Forelimb muscle (tissue), 1 donor: ENCODE results near the gene RPLP1. TPM values are rescaled to one million over a fixed set of nuclear protein-coding genes. Genes with fewer than 3 reads are reported as not detected.

Source experiments
- DNase-seq: peaks from one replicate; pipeline ENCODE4 v3.0.0-alpha.2; 2013; ENCODE audit warnings: low read depth
- polyA plus RNA-seq: library from polyadenylated mRNA; unstranded; fragments of 120-200 nt; gene quantifications from one replicate; pipeline ENCODE4 v1.2.1, GENCODE V29; 2013; ENCODE audit not compliant: insufficient read length

RPLP1 gene
- polyA plus RNA-seq, 1 donor = 3,818 TPM

DNA sequence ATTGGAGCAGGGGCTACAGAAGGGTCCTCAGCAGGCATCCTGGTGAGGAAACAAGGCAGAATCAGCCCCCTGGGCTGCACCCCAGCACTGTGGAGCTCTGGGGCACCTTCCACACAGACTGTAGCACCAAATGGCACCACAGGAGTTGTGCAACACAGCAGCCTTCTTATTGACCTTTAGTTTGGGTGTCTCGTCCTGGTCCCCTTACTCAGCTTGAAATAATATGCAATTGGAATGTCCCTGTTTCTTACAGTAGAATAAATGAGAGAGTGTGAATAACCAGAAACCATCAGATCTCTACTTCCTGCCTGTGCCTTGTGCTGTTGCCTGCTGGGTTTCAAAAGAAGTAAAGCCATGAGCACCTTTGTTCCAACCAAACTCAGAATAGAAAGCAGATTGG is 44.5 kb downstream of the RPLP1 start:
- no peak for DNase-seq

GRCh38 chr15:69497667-69498066 is 45.0 kb downstream of the RPLP1 start:
- no peak for DNase-seq

DNA sequence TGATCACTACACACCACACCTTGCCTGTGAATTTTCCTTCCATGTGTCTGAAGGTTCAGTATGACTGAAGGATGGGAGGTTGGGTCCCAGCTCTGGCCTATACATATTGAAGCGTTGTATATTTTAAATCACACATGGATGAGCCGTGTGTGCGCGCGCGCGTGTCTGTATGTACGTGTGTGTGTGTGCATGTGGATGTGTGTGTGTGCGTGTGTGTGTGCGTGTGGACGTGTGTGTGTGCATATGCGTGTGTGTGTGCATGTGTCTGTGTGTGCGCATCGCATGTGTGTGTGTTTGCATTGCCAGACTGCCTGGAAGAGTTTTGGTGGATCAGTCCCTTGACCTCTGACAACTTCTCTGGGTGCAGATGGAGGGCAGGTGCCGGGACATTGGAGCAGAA is 45.7 kb downstream of the RPLP1 start:
- DNase-seq = no peak

DNA sequence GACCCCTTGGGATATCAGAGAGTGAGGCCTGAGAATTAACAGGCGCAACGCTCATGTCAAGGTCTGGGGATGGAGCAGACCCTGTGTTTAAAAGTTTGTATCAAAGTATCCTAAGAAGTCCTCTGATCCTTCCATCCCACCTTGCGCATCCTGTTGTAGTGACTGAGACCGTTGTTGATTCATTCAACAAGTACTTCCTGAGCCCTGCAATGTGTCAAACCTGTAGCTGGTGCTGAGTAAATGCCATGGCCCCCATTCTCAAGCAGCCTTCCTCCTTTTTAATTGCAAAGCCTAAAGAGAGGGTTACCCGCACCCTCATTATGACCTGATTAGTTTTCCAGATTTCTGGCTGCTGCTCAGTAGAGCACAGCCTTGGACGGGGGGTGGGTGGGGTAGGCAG is 46.4 kb downstream of the RPLP1 start:
- no peak for DNase-seq

GRCh38 chr15:69499521-69500211 is 47.0 kb downstream of the RPLP1 start:
- no peak for DNase-seq

DNA sequence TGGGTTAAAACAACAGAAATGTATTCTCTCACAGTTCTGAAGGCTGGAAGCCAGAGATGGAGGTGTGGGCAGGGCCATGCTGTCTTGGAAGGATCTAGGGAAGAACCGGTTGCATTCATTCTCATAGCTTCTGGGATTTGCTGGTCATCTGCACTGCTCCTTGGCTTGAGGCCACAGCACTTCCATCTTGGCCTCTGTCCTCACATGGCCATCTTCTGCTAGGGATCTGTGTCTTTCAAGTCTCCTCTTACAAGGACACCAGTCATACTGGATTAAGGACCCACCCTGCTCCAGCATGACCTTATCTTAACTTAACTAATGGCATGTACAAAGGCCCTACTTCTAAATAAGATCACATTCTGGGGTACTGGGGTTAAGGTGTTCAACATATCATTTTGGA is 47.7 kb downstream of the RPLP1 start:
- DNase-seq = no peak

- no peak for DNase-seq
These were observed 48.8 kb downstream of the RPLP1 start for GRCh38 chr15:69501456-69501855.

DNA sequence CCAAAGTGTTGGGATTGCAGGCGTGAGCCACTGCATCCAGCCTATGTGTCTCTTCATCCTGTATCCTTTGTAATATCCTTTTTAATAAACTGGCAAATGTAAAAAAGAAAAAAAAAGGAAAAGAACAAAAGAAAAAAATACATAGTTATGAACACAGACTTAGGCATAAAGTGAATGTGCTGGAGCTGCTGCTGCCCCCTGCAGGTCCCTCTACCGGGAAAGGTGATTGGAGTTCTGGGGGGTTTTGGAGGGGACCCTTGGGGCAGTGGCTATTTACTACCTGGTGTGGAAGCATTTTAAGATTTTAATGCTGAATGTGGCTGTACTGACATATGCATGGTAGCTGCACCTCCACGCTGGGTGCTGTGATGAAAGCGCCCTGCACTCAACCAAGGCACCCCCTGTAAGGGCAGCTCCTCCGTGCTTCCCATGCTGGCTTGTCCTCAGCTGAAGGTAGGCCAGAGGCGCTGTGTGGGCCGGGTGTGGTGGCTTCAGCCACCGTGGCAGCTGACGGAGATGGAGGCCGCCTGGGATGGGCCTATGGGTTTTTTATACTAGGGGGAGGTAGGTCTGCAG is 49.9 kb downstream of the RPLP1 start:
- DNase-seq = no peak

DNA sequence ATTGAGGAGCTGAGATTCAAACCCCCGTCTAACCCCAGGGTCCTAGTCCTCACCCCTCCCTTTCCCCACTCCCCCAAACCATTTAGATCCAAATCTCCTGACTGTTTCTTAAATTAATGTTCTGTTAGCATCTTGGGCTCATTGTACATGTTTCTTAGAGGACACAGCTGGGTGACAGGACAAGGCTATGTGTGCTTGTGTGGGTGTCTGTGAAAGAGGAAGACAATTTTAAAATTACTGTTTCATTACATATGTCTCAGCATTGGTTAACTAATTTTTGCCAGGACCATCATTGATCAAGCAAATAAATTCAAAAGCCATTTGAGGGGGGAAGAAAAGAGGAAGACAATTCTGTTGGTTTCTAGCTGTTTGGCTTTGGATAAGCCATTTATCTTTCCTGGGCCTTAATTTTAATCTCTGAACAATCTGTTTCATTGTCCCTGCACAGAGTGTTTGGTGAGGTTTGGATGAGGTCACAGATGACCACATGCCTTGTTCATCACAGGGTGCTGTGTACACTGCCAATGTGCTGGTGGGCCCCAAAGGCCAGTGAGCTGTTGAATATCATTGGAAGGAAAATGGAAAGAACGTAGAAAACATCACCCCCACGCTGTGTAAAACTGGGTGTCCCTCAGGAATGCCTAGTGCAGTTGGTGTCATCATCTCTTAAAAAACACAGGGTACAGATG is 51.9 kb downstream of the RPLP1 start:
- no peak for DNase-seq

Other genes starting within 250 kb of the RPLP1 start
- gene PAQR5, start 153.9 kb upstream of the RPLP1 start, polyA plus RNA-seq = 0.37 TPM
- 14.2 TPM for gene KIF23, start 38.5 kb upstream of the RPLP1 start, polyA plus RNA-seq